ENCODE results near the gene ADAMTS12. TPM values are rescaled to one million over a fixed set of nuclear protein-coding genes. Genes with fewer than 3 reads are reported as not detected.
A peak's percentile ranks its signal among the peaks of the same experiment; 100 is the strongest.

ADAMTS12 gene
- total and polyA plus RNA-seq, 7 experiments from 2014 or later, result not detected

DNA sequence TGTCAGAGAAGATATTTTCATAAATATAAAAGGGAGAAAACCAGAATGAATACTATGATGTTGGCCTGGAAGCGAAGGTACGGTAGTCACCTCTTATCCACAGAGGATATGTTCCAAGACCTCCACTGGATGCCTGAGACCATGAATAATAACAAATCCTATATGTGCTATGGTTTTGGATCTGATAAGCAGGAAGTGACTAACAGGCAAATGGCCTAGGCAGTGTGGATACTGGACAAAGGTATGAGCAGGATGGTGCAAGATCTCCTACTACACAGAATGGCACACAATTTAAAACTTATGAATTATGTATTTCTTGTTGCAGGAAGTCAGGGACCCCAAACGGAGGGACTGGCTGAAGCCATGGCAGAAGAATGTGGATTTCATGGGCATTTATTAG lies 48.2 kb downstream of the ADAMTS12 start:
- DNase-seq, result no peak

GRCh38 chr5:33842456-33842855 lies 49.3 kb downstream of the ADAMTS12 start:
- intact Hi-C loops (cut with micrococcal nuclease), result loop anchor here in 1 of 2 donors (10.0 kb wide), 1 partner anchor 398 kb away; the partner anchor contains the start of gene TARS1
- POLR2A ChIA-PET, result interaction anchor here (0.7 kb wide), 1 partner anchor 14 kb away, joined by 4 read pairs; no protein-coding TSS in a partner anchor
- Histone ChIP-seq H3K27ac (ENCODE audit: low read depth, low read length) (no peak overlapping the region), H3K4me1 (ENCODE audit: control insufficient read depth in 2 of 2, insufficient read depth in 2 of 2, low read length in 2 of 2) (peaks cover 9 to 10% of the 10 kb centered on the region in 2 donors), H3K36me3 (ENCODE audit: control insufficient read depth in 2 of 3, insufficient read depth in 3 of 3, low read length in 3 of 3) (no peaks in the 10 kb centered on the region), H3K4me3 (ENCODE audit: low read length) (no peak overlapping the region), H3K9me3 (ENCODE audit: control insufficient read depth in 2 of 3, low read length in 3 of 3) (no peaks in the 10 kb centered on the region), H3K27me3 (ENCODE audit: control insufficient read depth in 2 of 2, insufficient read depth in 2 of 2, low read length in 2 of 2) (no peaks in the 10 kb centered on the region)
- Mint-ChIP-seq H3K27me3 (peaks cover 0 to 21% (median 0%) of the 10 kb centered on the region in 5 donors), H3K36me3 (peaks cover 0 to 2% (median 0%) of the 10 kb centered on the region in 5 donors), H3K9me3 (peaks cover 0 to 20% (median 4%) of the 10 kb centered on the region in 11 donors), H3K4me3 (no peak overlapping the region), H3K4me1 (peaks cover 6 to 42% (median 18%) of the 10 kb centered on the region in 7 donors), H3K27ac (no peak overlapping the region)
- ATAC-seq (no peak), DNase-seq (no peak)
- CTCF ChIA-PET, result no interaction called here

More for the DNA sequence above, 48.2 kb downstream of the ADAMTS12 start:
- no peak for ATAC-seq
- Mint-ChIP-seq H3K4me3 (no peak overlapping the region), H3K4me1 (peaks cover 6 to 41% (median 18%) of the 10 kb centered on the region in 7 donors), H3K27ac (no peak overlapping the region), H3K27me3 (peaks cover 0 to 19% (median 0%) of the 10 kb centered on the region in 5 donors), H3K36me3 (peaks cover 0 to 2% (median 0%) of the 10 kb centered on the region in 5 donors), H3K9me3 (peaks cover 0 to 20% (median 4%) of the 10 kb centered on the region in 11 donors)
- H3K4me3 ChIP-seq (ENCODE audit: low read length), result no peak overlapping the region
- intact Hi-C loops (cut with micrococcal nuclease), result loop anchor here in 1 of 2 donors (10.0 kb wide), 1 partner anchor 399 kb away; the partner anchor contains the start of gene TARS1
- ChIA-PET POLR2A (no interaction called here), CTCF (no interaction called here)
- no peak overlapping the region for H3K27ac ChIP-seq (ENCODE audit: low read depth, low read length)
- H3K9me3 ChIP-seq (ENCODE audit: control insufficient read depth in 2 of 3, low read length in 3 of 3), result no peaks in the 10 kb centered on the region
- no peaks in the 10 kb centered on the region for H3K36me3 ChIP-seq (ENCODE audit: control insufficient read depth in 2 of 3, insufficient read depth in 3 of 3, low read length in 3 of 3)
- H3K27me3 ChIP-seq (ENCODE audit: control insufficient read depth in 2 of 2, insufficient read depth in 2 of 2, low read length in 2 of 2), result no peaks in the 10 kb centered on the region
- peaks cover 9 to 10% of the 10 kb centered on the region in 2 donors for H3K4me1 ChIP-seq (ENCODE audit: control insufficient read depth in 2 of 2, insufficient read depth in 2 of 2, low read length in 2 of 2)

GRCh38 chr5:33841891-33842290 lies 49.9 kb downstream of the ADAMTS12 start:
- DNase-seq (no peak), ATAC-seq (no peak)
- H3K9me3 Mint-ChIP-seq, result peaks cover 0 to 20% (median 4%) of the 10 kb centered on the region in 11 donors
- Histone ChIP-seq H3K27ac (ENCODE audit: low read depth, low read length) (no peak overlapping the region), H3K4me3 (ENCODE audit: low read length) (no peak overlapping the region), H3K9me3 (ENCODE audit: control insufficient read depth in 2 of 3, low read length in 3 of 3) (no peaks in the 10 kb centered on the region), H3K27me3 (ENCODE audit: control insufficient read depth in 2 of 2, insufficient read depth in 2 of 2, low read length in 2 of 2) (no peaks in the 10 kb centered on the region), H3K4me1 (ENCODE audit: control insufficient read depth in 2 of 2, insufficient read depth in 2 of 2, low read length in 2 of 2) (peaks cover 9 to 10% of the 10 kb centered on the region in 2 donors), H3K36me3 (ENCODE audit: control insufficient read depth in 2 of 3, insufficient read depth in 3 of 3, low read length in 3 of 3) (no peaks in the 10 kb centered on the region)
- ChIA-PET CTCF (no interaction called here), POLR2A (interaction anchor here (1.1 kb wide), 1 partner anchor 12 kb away, joined by 6 read pairs; no protein-coding TSS in a partner anchor)
- H3K4me3 Mint-ChIP-seq, result peak overlapping the region in 2 of 10 donors; percentile 32 to 76
- H3K36me3 Mint-ChIP-seq, result peaks cover 0 to 2% (median 0%) of the 10 kb centered on the region in 5 donors
- intact Hi-C loops (cut with micrococcal nuclease), result loop anchor here (1.0 to 10.0 kb wide), 4 partner anchors 8 to 397 kb away; partner anchors contain the start of gene TARS1 (in 1 of the 2)
- H3K27ac Mint-ChIP-seq, result peak overlapping the region in 2 of 9 donors; percentile 4 to 7
- peaks cover 6 to 42% (median 18%) of the 10 kb centered on the region in 7 donors for H3K4me1 Mint-ChIP-seq
- H3K27me3 Mint-ChIP-seq, result peaks cover 0 to 21% (median 0%) of the 10 kb centered on the region in 5 donors

GRCh38 chr5:33840927-33841547 lies 50.8 kb downstream of the ADAMTS12 start:
- Mint-ChIP-seq H3K36me3 (peaks cover 0 to 2% (median 0%) of the 10 kb centered on the region in 5 donors), H3K4me1 (peaks cover 6 to 43% (median 18%) of the 10 kb centered on the region in 7 donors), H3K4me3 (peak overlapping the region in 8 of 10 donors; percentile 1 to 76 (median 55)), H3K27me3 (peaks cover 0 to 17% (median 3%) of the 10 kb centered on the region in 5 donors), H3K9me3 (peaks cover 0 to 20% (median 4%) of the 10 kb centered on the region in 11 donors), H3K27ac (peak overlapping the region in 8 of 9 donors; percentile 1 to 78 (median 60))
- DNase-seq (peak in 4 of 9 donors; percentile 3 to 29 (median 10)), ATAC-seq (peak; percentile 29)
- Histone ChIP-seq H3K27ac (ENCODE audit: low read depth, low read length) (no peak overlapping the region), H3K9me3 (ENCODE audit: control insufficient read depth in 2 of 3, low read length in 3 of 3) (no peaks in the 10 kb centered on the region), H3K4me1 (ENCODE audit: control insufficient read depth in 2 of 2, insufficient read depth in 2 of 2, low read length in 2 of 2) (peaks cover 9 to 10% of the 10 kb centered on the region in 2 donors), H3K27me3 (ENCODE audit: control insufficient read depth in 2 of 2, insufficient read depth in 2 of 2, low read length in 2 of 2) (no peaks in the 10 kb centered on the region), H3K4me3 (ENCODE audit: low read length) (no peak overlapping the region), H3K36me3 (ENCODE audit: control insufficient read depth in 2 of 3, insufficient read depth in 3 of 3, low read length in 3 of 3) (no peaks in the 10 kb centered on the region)
- POLR2A ChIA-PET, result interaction anchor here (1.1 kb wide), 2 partner anchors 13 to 18 kb away, joined by 5 to 6 read pairs; no protein-coding TSS in a partner anchor
- CTCF ChIA-PET, result no interaction called here
- intact Hi-C loops (cut with micrococcal nuclease), result loop anchor here (1.0 to 10.0 kb wide), 4 partner anchors 9 to 396 kb away; partner anchors contain the start of gene TARS1 (in 1 of the 2)

GRCh38 chr5:33837301-33837700 lies 54.5 kb downstream of the ADAMTS12 start:
- Mint-ChIP-seq H3K4me1 (peaks cover 6 to 42% (median 15%) of the 10 kb centered on the region in 7 donors), H3K27ac (no peak overlapping the region), H3K4me3 (no peak overlapping the region), H3K27me3 (peaks cover 0 to 20% (median 3%) of the 10 kb centered on the region in 5 donors), H3K9me3 (no peaks in the 10 kb centered on the region), H3K36me3 (no peaks in the 10 kb centered on the region)
- ChIA-PET POLR2A (no interaction called here), CTCF (no interaction called here)
- no peaks in the 10 kb centered on the region for H3K36me3 ChIP-seq (ENCODE audit: control insufficient read depth in 2 of 3, insufficient read depth in 3 of 3, low read length in 3 of 3)
- intact Hi-C loops (cut with micrococcal nuclease), result no loop called here
- peaks cover 9 to 10% of the 10 kb centered on the region in 2 donors for H3K4me1 ChIP-seq (ENCODE audit: control insufficient read depth in 2 of 2, insufficient read depth in 2 of 2, low read length in 2 of 2)
- ATAC-seq, result no peak
- DNase-seq, result no peak
- H3K4me3 ChIP-seq (ENCODE audit: low read length), result no peak overlapping the region
- no peak overlapping the region for H3K27ac ChIP-seq (ENCODE audit: low read depth, low read length)
- H3K27me3 ChIP-seq (ENCODE audit: control insufficient read depth in 2 of 2, insufficient read depth in 2 of 2, low read length in 2 of 2), result no peaks in the 10 kb centered on the region
- H3K9me3 ChIP-seq (ENCODE audit: control insufficient read depth in 2 of 3, low read length in 3 of 3), result no peaks in the 10 kb centered on the region

DNA sequence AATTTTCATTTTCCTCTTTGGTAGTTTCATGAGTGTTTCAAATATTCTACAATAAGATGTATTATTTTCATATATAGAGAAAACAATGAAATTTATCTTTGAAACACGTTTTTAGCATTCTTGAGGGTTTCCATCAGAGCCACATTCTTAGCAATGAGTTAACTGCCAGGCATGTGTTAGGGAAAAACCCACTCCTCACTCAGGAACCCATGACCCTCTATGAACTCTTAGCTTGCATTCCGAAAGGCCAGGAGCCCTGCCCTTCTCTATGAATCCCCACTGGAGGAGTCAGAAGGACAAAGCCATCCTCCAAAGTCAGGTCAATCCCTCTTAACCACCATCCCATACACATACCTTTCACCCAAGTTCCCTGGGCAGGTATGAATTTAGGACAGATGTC lies 57.5 kb downstream of the ADAMTS12 start:
- Mint-ChIP-seq H3K27ac (no peak overlapping the region), H3K4me1 (peaks cover 0 to 15% (median 0%) of the 10 kb centered on the region in 7 donors), H3K36me3 (no peaks in the 10 kb centered on the region), H3K4me3 (no peak overlapping the region), H3K9me3 (no peaks in the 10 kb centered on the region), H3K27me3 (peaks cover 0 to 30% (median 9%) of the 10 kb centered on the region in 5 donors)
- no peaks in the 10 kb centered on the region for H3K27me3 ChIP-seq (ENCODE audit: control insufficient read depth in 2 of 2, insufficient read depth in 2 of 2, low read length in 2 of 2)
- CTCF ChIA-PET, result no interaction called here
- no peak overlapping the region for H3K4me3 ChIP-seq (ENCODE audit: low read length)
- POLR2A ChIA-PET, result no interaction called here
- no peaks in the 10 kb centered on the region for H3K9me3 ChIP-seq (ENCODE audit: control insufficient read depth in 2 of 3, low read length in 3 of 3)
- no peaks in the 10 kb centered on the region for H3K4me1 ChIP-seq (ENCODE audit: control insufficient read depth in 2 of 2, insufficient read depth in 2 of 2, low read length in 2 of 2)
- DNase-seq (no peak), ATAC-seq (no peak)
- intact Hi-C loops (cut with micrococcal nuclease), result no loop called here
- H3K36me3 ChIP-seq (ENCODE audit: control insufficient read depth in 2 of 3, insufficient read depth in 3 of 3, low read length in 3 of 3), result no peaks in the 10 kb centered on the region
- H3K27ac ChIP-seq (ENCODE audit: low read depth, low read length), result no peak overlapping the region
